ENCODE data around the gene PIK3C2B. TPM values are rescaled to one million over a fixed set of nuclear protein-coding genes. Genes with fewer than 3 reads are reported as not detected.

Gene PIK3C2B
- total and polyA plus RNA-seq, 2 donors (not counting 3 experiments of a cell fraction or from before 2014, with no cell fraction given): 33.7 to 49.0 TPM

DNA sequence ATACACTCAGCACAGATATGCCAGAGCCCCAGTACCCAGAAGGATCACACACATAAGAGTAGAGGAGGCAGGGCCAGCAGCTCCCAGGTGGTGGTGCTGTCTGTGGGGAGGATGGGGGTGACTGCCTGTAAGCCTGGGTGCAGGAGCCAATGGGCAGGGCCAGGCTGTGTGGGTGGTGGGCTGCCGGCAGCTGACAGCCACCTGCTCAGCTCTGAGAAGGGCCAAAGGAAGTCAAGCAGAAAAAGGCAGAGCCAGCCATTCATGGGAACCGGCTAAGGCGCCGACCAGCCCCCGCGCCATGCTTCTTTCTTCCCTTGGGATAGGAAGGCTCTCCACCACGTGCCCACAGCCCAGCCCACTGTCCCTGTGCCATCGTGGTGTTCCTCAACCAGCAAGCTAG is 14.1 kb downstream of the PIK3C2B start:
- Histone ChIP-seq H3K9ac (replicated peaks; ENCODE audit: extremely low read depth, insufficient read depth, low read length) (no peak overlapping the region), H3K4me1 (ENCODE audit: control insufficient read depth, extremely low read depth, insufficient read depth, low read length) (peaks cover 27% of the 10 kb centered on the region), H4K20me1 (replicated peaks; ENCODE audit: control insufficient read depth, extremely low read depth, insufficient read depth, low read length) (no peaks in the 10 kb centered on the region), H3K4me3 (replicated peaks in 1 of 3; ENCODE audit: insufficient read depth in 1 of 3, low read depth in 1 of 3, low read length in 3 of 3) (no peak overlapping the region), H3K79me2 (ENCODE audit: control insufficient read depth, insufficient read depth, low read length) (no peaks in the 10 kb centered on the region), H3K9me1 (replicated peaks; ENCODE audit: control insufficient read depth, extremely low read depth, insufficient read depth, low read length) (no peaks in the 10 kb centered on the region), H3K27ac (ENCODE audit: insufficient read depth, low read depth, low read length) (no peak overlapping the region), H3K36me3 (ENCODE audit: control insufficient read depth in 2 of 2, extremely low read depth in 1 of 2, insufficient read depth in 2 of 2, low read length in 2 of 2) (peaks cover 0 to 3% of the 10 kb centered on the region in 2 experiments), H2AFZ (ENCODE audit: low read depth, low read length) (no peak overlapping the region), H3K9me3 (replicated peaks; ENCODE audit: control insufficient read depth, insufficient read depth, low read length) (no peaks in the 10 kb centered on the region), H3K4me2 (ENCODE audit: insufficient read depth, low read length) (no peak overlapping the region), H3K27me3 (ENCODE audit: control insufficient read depth in 2 of 2, insufficient read depth in 2 of 2, low read length in 2 of 2) (no peaks in the 10 kb centered on the region)
- TF ChIP-seq JUN (IDR thresholded peaks at IDR 0.05; ENCODE audit: borderline replicate concordance, insufficient read depth, insufficient read length, low read depth) (no peak), GATA2 (IDR thresholded peaks at IDR 0.05; ENCODE audit: insufficient read depth, insufficient read length, low read depth, low read length) (no peak)
- intact Hi-C loops (cut with micrococcal nuclease) (no loop called here), dilution Hi-C loops (cut with MboI; ENCODE audit: extremely low pct_ligation_motif_present, low sequenced_read_pairs) (no loop called here)
- no TSS peak for BruUV-seq (replicated peaks)
- POLR2A ChIA-PET: no interaction called here
- FAIRE-seq (no peak), DNase-seq (ENCODE audit: low read depth, low spot score) (no peak)
- CTCF ChIA-PET: interaction anchor here (1.3 to 9.5 kb wide), 5 partner anchors 14 to 49 kb away, joined by 7 to 129 read pairs (median 9); partner anchors contain the start of gene PIK3C2B

GRCh38 chr1:204479387-204480136 is 15.0 kb downstream of the PIK3C2B start:
- Histone ChIP-seq H3K4me1 (ENCODE audit: control insufficient read depth, extremely low read depth, insufficient read depth, low read length) (peaks cover 31% of the 10 kb centered on the region), H3K36me3 (ENCODE audit: control insufficient read depth in 2 of 2, extremely low read depth in 1 of 2, insufficient read depth in 2 of 2, low read length in 2 of 2) (peaks cover 0 to 3% of the 10 kb centered on the region in 2 experiments), H3K9me1 (replicated peaks; ENCODE audit: control insufficient read depth, extremely low read depth, insufficient read depth, low read length) (no peaks in the 10 kb centered on the region), H3K4me2 (ENCODE audit: insufficient read depth, low read length) (no peak overlapping the region), H2AFZ (ENCODE audit: low read depth, low read length) (no peak overlapping the region), H4K20me1 (replicated peaks; ENCODE audit: control insufficient read depth, extremely low read depth, insufficient read depth, low read length) (no peaks in the 10 kb centered on the region), H3K79me2 (ENCODE audit: control insufficient read depth, insufficient read depth, low read length) (no peaks in the 10 kb centered on the region), H3K4me3 (replicated peaks in 1 of 3; ENCODE audit: insufficient read depth in 1 of 3, low read depth in 1 of 3, low read length in 3 of 3) (no peak overlapping the region), H3K27me3 (ENCODE audit: control insufficient read depth in 2 of 2, insufficient read depth in 2 of 2, low read length in 2 of 2) (no peaks in the 10 kb centered on the region), H3K9ac (replicated peaks; ENCODE audit: extremely low read depth, insufficient read depth, low read length) (no peak overlapping the region), H3K27ac (ENCODE audit: insufficient read depth, low read depth, low read length) (no peak overlapping the region), H3K9me3 (replicated peaks; ENCODE audit: control insufficient read depth, insufficient read depth, low read length) (no peaks in the 10 kb centered on the region)
- ChIA-PET CTCF (interaction anchor here (1.1 to 9.5 kb wide), 12 partner anchors 8 to 81 kb away, joined by 3 to 129 read pairs (median 6); partner anchors contain the start of genes MDM4 and PIK3C2B), POLR2A (no interaction called here)
- dilution Hi-C loops (cut with MboI; ENCODE audit: extremely low pct_ligation_motif_present, low sequenced_read_pairs) (no loop called here), intact Hi-C loops (cut with micrococcal nuclease) (no loop called here)
- no peak for DNase-seq (ENCODE audit: low read depth, low spot score)
- no peak for FAIRE-seq
- TF ChIP-seq EZH2 (IDR thresholded peaks at IDR 0.05; ENCODE audit: borderline replicate concordance, low read depth, low read length, severe bottlenecking) (no peak), JUN (IDR thresholded peaks at IDR 0.05; ENCODE audit: borderline replicate concordance, insufficient read depth, insufficient read length, low read depth) (no peak)
- BruUV-seq (replicated peaks): no TSS peak

Data from endothelial cell of umbilical vein (primary cell).